Prostate gland (tissue), 2 donors: Measurements from ENCODE around the gene TRMT11. TPM values are rescaled to one million over a fixed set of nuclear protein-coding genes. Genes with fewer than 3 reads are reported as not detected.

ENCODE experiments used
- DNase-seq: peaks from one replicate; pipeline ENCODE4 v3.0.0-alpha.2; 2019; ENCODE audit warnings: low spot score
- H3K27ac ChIP-seq, 2 donors: fragments of 200-600 bp; sonication (generic); 2 replicates each; pipeline ENCODE4 v1.5.1; 2017 to 2019
- H3K27me3 ChIP-seq: fragments of 200-600 bp; sonication (generic); replicated peaks from 2 replicates; pipeline ENCODE4 v1.5.1; 2019; ENCODE audit not compliant: insufficient read depth
- H3K36me3 ChIP-seq, 2 donors: fragments of 200-600 bp; sonication (generic); 1 replicate in 1 of 2; 2 replicates in 1 of 2; pipeline versions ENCODE4 v1.5.1 to v1.8.1; 2017 to 2019
- H3K4me1 ChIP-seq: fragments of 200-600 bp; sonication (generic); replicated peaks from 2 replicates; pipeline ENCODE4 v1.5.1; 2019
- H3K4me3 ChIP-seq, 2 donors: fragments of 200-600 bp; sonication (generic); 2 replicates each; pipeline ENCODE4 v1.5.1; 2017 to 2019
- H3K9me3 ChIP-seq: fragments of 200-600 bp; sonication (generic); 2 replicates; pipeline ENCODE4 v1.5.1; 2017
- CTCF ChIP-seq, 4 experiments: fragments of 200-600 bp in 2 of 4; fragments of 450-650 bp in 2 of 4; sonication (generic) in 2 of 4; IDR thresholded peaks; 1 replicate in 3 of 4; 2 replicates in 1 of 4; pipeline ENCODE4 v1.5.1; 2016 to 2019; ENCODE audit warnings: antibody characterized with exemption in 4 of 4, mild to moderate bottlenecking in 2 of 4, moderate library complexity in 2 of 4
- POLR2A ChIP-seq: fragments of 450-650 bp; IDR thresholded peaks from one replicate; pipeline ENCODE4 v1.6.1; 2016; ENCODE audit warnings: antibody characterized with exemption, mild to moderate bottlenecking
- POLR2AphosphoS5 ChIP-seq: sonication (generic); formaldehyde crosslinking; IDR thresholded peaks from one replicate; pipeline ENCODE4 v1.6.1; 2017; ENCODE audit warnings: antibody characterized with exemption
- WGBS: methylation state at CpG from one replicate; pipeline ENCODE4 v1.1.5; 2018; 5-methylcytosine and 5-hydroxymethylcytosine counted together
- intact Hi-C: fragments of 100-400 bp; cut with DNase I; formaldehyde crosslinking; loops from one replicate; pipeline ENCODE4 v1.14.2; 2022
- total RNA-seq, 2 donors: library from RNA; depleted of rRNA; stranded (reverse); fragments of >200 nt; gene quantifications; one replicate each; pipeline ENCODE4 v1.1.0, GENCODE V29; 2016

Gene TRMT11
- total RNA-seq, 2 donors from 2014 or later, result 28.3 to 35.0 TPM

- Histone ChIP-seq H3K27me3 (no peaks in the 10 kb centered on the region), H3K9me3 (no peaks in the 10 kb centered on the region), H3K27ac (no peak overlapping the region), H3K4me3 (no peak overlapping the region), H3K4me1 (no peaks in the 10 kb centered on the region), H3K36me3 (no peaks in the 10 kb centered on the region)
- no peak for TF ChIP-seq POLR2AphosphoS5
- no peak for TF ChIP-seq POLR2A
- TF ChIP-seq CTCF (IDR thresholded peaks at IDR 0.05), result no peak
- intact Hi-C loops, result no loop called here
- DNase-seq, result no peak
Measured at GRCh38 chr6:126041516-126041915, 55.2 kb downstream of the TRMT11 start.

- intact Hi-C loops, result no loop called here
- DNase-seq, result no peak
- no peak overlapping the region for H3K27ac ChIP-seq
- H3K4me3 ChIP-seq, result no peak overlapping the region
- H3K4me1 ChIP-seq, result no peaks in the 10 kb centered on the region
- no peaks in the 10 kb centered on the region for H3K36me3 ChIP-seq
- no peaks in the 10 kb centered on the region for H3K9me3 ChIP-seq
- WGBS, result 58% methylated on average over 1 of the region's 1 CpG
- H3K27me3 ChIP-seq, result no peaks in the 10 kb centered on the region
- no peak for TF ChIP-seq POLR2AphosphoS5
- no peak for TF ChIP-seq POLR2A
- TF ChIP-seq CTCF (IDR thresholded peaks at IDR 0.05), result no peak
Measured at GRCh38 chr6:126042001-126042419, 55.7 kb downstream of the TRMT11 start.

DNA sequence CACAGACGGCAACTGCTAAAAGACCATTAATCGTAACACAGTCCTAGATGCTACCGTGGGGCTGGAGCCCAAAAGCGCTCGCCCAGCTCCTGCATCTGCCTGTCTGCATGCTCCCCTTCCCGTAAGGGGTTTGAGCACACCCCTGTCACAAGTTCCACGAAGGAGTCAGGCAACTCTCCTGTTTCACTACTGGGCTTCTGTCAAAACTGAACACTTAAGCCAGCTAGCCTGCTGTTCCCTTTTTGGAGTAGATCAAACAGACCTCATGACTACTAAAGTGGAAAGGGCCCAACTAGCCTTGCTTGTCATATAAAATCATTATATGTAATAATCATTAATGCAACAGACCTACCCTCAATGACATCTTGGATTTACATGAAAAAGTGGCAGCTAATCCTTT lies 61.3 kb downstream of the TRMT11 start:
- no peak for TF ChIP-seq CTCF (IDR thresholded peaks at IDR 0.05)
- no peak for TF ChIP-seq POLR2AphosphoS5
- TF ChIP-seq POLR2A, result no peak
- intact Hi-C loops, result no loop called here
- H3K36me3 ChIP-seq, result no peaks in the 10 kb centered on the region
- H3K4me1 ChIP-seq, result no peaks in the 10 kb centered on the region
- 94% methylated on average over 7 of the region's 7 CpGs for WGBS
- no peaks in the 10 kb centered on the region for H3K27me3 ChIP-seq
- no peak for DNase-seq
- no peak overlapping the region for H3K4me3 ChIP-seq
- no peaks in the 10 kb centered on the region for H3K9me3 ChIP-seq
- H3K27ac ChIP-seq, result no peak overlapping the region

DNA sequence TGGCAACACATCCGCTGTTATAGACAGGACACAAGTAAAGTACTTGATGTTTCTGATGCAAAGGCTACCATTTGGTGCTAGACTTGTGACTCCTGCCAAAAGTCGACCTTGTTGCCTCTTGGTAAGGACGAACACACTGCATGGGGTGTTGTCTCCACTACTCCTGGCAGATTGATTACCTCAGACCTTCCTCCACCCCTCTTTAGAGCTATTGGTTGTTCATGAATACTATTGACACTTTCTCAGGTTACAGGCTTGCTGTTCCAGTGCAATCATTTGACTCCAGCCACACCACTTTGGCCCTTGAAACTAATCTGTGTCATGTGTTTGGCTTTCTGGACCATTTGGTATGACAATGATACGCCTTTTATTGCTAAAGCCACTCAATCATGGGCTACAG lies 62.3 kb downstream of the TRMT11 start:
- H3K4me1 ChIP-seq, result no peaks in the 10 kb centered on the region
- H3K27ac ChIP-seq, result no peak overlapping the region
- H3K27me3 ChIP-seq, result no peaks in the 10 kb centered on the region
- intact Hi-C loops, result no loop called here
- no peak overlapping the region for H3K4me3 ChIP-seq
- no peaks in the 10 kb centered on the region for H3K9me3 ChIP-seq
- no peak for DNase-seq
- 93% methylated on average over 4 of the region's 4 CpGs for WGBS
- no peaks in the 10 kb centered on the region for H3K36me3 ChIP-seq
- TF ChIP-seq POLR2AphosphoS5 (no peak), CTCF (IDR thresholded peaks at IDR 0.05) (no peak), POLR2A (no peak)

DNA sequence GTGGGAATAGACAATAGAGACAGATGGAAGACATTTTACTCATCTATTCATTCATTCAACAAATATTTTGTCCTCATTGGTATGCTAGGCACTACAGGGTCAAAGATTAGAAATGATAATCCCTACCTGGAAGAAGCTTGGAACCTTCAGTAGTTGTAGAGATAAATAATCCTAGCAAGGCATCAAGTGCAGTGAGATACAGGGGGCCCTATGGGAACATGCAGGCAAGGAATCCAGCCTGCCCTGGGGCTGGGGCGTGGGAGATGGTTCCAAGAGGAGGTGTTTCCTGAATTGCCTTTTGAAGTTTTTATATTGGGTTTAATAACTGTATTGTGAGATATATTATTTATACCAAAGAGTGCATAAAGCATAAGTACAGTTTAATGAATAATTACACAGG lies 64.5 kb downstream of the TRMT11 start:
- Histone ChIP-seq H3K27me3 (no peaks in the 10 kb centered on the region), H3K36me3 (no peaks in the 10 kb centered on the region), H3K4me3 (no peak overlapping the region), H3K27ac (no peak overlapping the region), H3K9me3 (no peaks in the 10 kb centered on the region), H3K4me1 (peaks cover 2% of the 10 kb centered on the region)
- 91% methylated on average over 1 of the region's 1 CpG for WGBS
- no peak for DNase-seq
- intact Hi-C loops, result no loop called here
- TF ChIP-seq POLR2A, result no peak
- TF ChIP-seq CTCF (IDR thresholded peaks at IDR 0.05), result no peak
- TF ChIP-seq POLR2AphosphoS5, result no peak
